GM21447 (cell line): ENCODE results near the gene H2AZ2.
"Not testable (repeated sequence)": the region's sequence is repeated elsewhere in the genome, so short reads cannot be mapped to it uniquely, and the experiment has no call there.

ENCODE experiments used
- ATAC-seq: cut with Tn5 transposase; IDR thresholded peaks from one replicate; pipeline ENCODE4 v1.9.1; 2021; ENCODE audit not compliant: unreplicated experiment

The H2AZ2 gene

GRCh38 chr7:44819292-44819691 lies 28.6 kb downstream of the H2AZ2 start:
- ATAC-seq = no peak

- no peak for ATAC-seq
Observed at GRCh38 chr7:44814919-44815318, 33.0 kb downstream of the H2AZ2 start.

- no peak for ATAC-seq
Observed at GRCh38 chr7:44811571-44811970, 36.3 kb downstream of the H2AZ2 start.

- ATAC-seq = no peak
Observed at GRCh38 chr7:44811093-44811492, 36.8 kb downstream of the H2AZ2 start.

- ATAC-seq = no peak
Observed at GRCh38 chr7:44808914-44809393, 38.9 kb downstream of the H2AZ2 start.

- no peak for ATAC-seq
Observed at GRCh38 chr7:44805950-44806349, 41.9 kb downstream of the H2AZ2 start.

- ATAC-seq = not testable (repeated sequence)
Observed at GRCh38 chr7:44803828-44804519, 43.9 kb downstream of the H2AZ2 start.

GRCh38 chr7:44802418-44803025 lies 45.4 kb downstream of the H2AZ2 start:
- ATAC-seq = no peak

- no peak for ATAC-seq
Observed at GRCh38 chr7:44801890-44802289, 46.0 kb downstream of the H2AZ2 start.

GRCh38 chr7:44799939-44800338 lies 47.9 kb downstream of the H2AZ2 start:
- no peak for ATAC-seq

GRCh38 chr7:44798649-44799305 lies 49.1 kb downstream of the H2AZ2 start:
- no peak for ATAC-seq

- ATAC-seq = peak; percentile 49
Observed at GRCh38 chr7:44797329-44798258, 50.3 kb downstream of the H2AZ2 start.

- peak; percentile 82 for ATAC-seq
Observed at GRCh38 chr7:44796504-44797328, 51.2 kb downstream of the H2AZ2 start, which contains the start of gene PPIA. Gene PPIA (plus strand): TSS chr7:44796681. CDS start chr7:44796725, 44 bp downstream.

- peak; percentile 7 for ATAC-seq
Observed at GRCh38 chr7:44796034-44796503, 51.8 kb downstream of the H2AZ2 start.

GRCh38 chr7:44794331-44794730 lies 53.6 kb downstream of the H2AZ2 start:
- no peak for ATAC-seq

GRCh38 chr7:44793919-44794318 lies 54.0 kb downstream of the H2AZ2 start:
- ATAC-seq = no peak

- no peak for ATAC-seq
Observed at GRCh38 chr7:44791278-44792219, 56.3 kb downstream of the H2AZ2 start.

GRCh38 chr7:44789990-44790389 lies 57.9 kb downstream of the H2AZ2 start:
- ATAC-seq = no peak

GRCh38 chr7:44787762-44788161 lies 60.1 kb downstream of the H2AZ2 start:
- ATAC-seq = no peak
